Transverse colon (tissue), 4 donors: ENCODE measurements around the gene LOC128125822.
A peak's percentile ranks its signal among the peaks of the same experiment; 100 is the strongest.
"Not testable (repeated sequence)": the region's sequence is repeated elsewhere in the genome, so short reads cannot be mapped to it uniquely, and the experiment has no call there.

Source experiments
- DNase-seq: peaks from one replicate; pipeline ENCODE4 v3.0.0-alpha.2; 2019
- H3K27ac ChIP-seq, 4 donors: fragments of 200-600 bp; sonication (generic); 2 replicates each; pipeline ENCODE4 v1.5.1; 2016 to 2018; ENCODE audit warnings: inconsistent platforms in 4 of 4
- H3K27me3 ChIP-seq: fragments of 200-600 bp; sonication (generic); 2 replicates; pipeline ENCODE4 v1.5.1; 2017; ENCODE audit warnings: inconsistent platforms
- H3K36me3 ChIP-seq, 4 donors: fragments of 200-600 bp; sonication (generic); 2 replicates each; pipeline ENCODE4 v1.5.1; 2017 to 2019; ENCODE audit warnings: inconsistent platforms in 4 of 4
- H3K4me1 ChIP-seq, 4 donors: fragments of 200-600 bp; sonication (generic); 2 replicates each; pipeline ENCODE4 v1.5.1; 2017 to 2020; ENCODE audit warnings: inconsistent platforms in 4 of 4
- H3K4me3 ChIP-seq, 4 donors: fragments of 200-600 bp; sonication (generic); 1 replicate in 1 of 4; 2 replicates in 3 of 4; pipeline versions ENCODE4 v1.5.1 to v1.6.1; 2017 to 2019; ENCODE audit warnings: inconsistent platforms in 4 of 4
- H3K9me3 ChIP-seq, 2 donors: fragments of 200-600 bp; sonication (generic); 2 replicates each; pipeline ENCODE4 v1.5.1; 2017 to 2019; ENCODE audit warnings: inconsistent platforms in 2 of 2
- CTCF ChIP-seq, 5 experiments: fragments of 200-600 bp in 3 of 5; fragments of 450-650 bp in 2 of 5; sonication (generic) in 3 of 5; IDR thresholded peaks; 1 replicate in 2 of 5; 2 replicates in 3 of 5; pipeline ENCODE4 v1.5.1; 2016 to 2017; ENCODE audit warnings: antibody characterized with exemption in 5 of 5, inconsistent platforms in 3 of 5, mild to moderate bottlenecking in 2 of 5, moderate library complexity in 1 of 5
- EP300 ChIP-seq: sonication (generic); formaldehyde crosslinking; IDR thresholded peaks from one replicate; pipeline ENCODE4 v1.6.1; 2017; ENCODE audit warnings: antibody characterized with exemption, low read depth
- POLR2A ChIP-seq: fragments of 450-650 bp; IDR thresholded peaks from one replicate; pipeline ENCODE4 v1.6.1; 2016; ENCODE audit warnings: antibody characterized with exemption, mild to moderate bottlenecking, moderate library complexity
- POLR2AphosphoS5 ChIP-seq, 3 donors: sonication (generic); formaldehyde crosslinking; IDR thresholded peaks; one replicate each; pipeline ENCODE4 v1.6.1; 2016; ENCODE audit warnings: antibody characterized with exemption in 3 of 3
- WGBS, 2 donors: methylation state at CpG; one replicate each; pipeline ENCODE4 v1.1.5; 2018; ENCODE audit warnings: low coverage in 1 of 2; 5-methylcytosine and 5-hydroxymethylcytosine counted together
- in situ Hi-C, 4 donors: fragments of 200-750 bp; cut with MboI; loops; one replicate each; pipeline versions ENCODE4 v1.15.0 to v1.15.1; 2017; ENCODE audit warnings: low sequenced_read_pairs in 3 of 4, low pct_ligation_motif_present in 1 of 4, low pct_unique_long_range_greater_than_20kb in 1 of 4
- intact Hi-C: fragments of 100-400 bp; cut with DNase I; formaldehyde crosslinking; loops from one replicate; pipeline ENCODE4 v1.15.1; 2023; ENCODE audit warnings: low total_unique reads

Gene LOC128125822

GRCh38 chr6:63572044-63572746 is at the start of gene LOC128125822, which contains the start of gene PTP4A1:
LOC128125822 (plus strand) TSS chr6:63572480.
PTP4A1 (plus strand) TSS chr6:63572480; CDS start chr6:63576881, 4,401 bp downstream.
- WGBS, 2 donors: 2% methylated on average over 51 of the region's 73 CpGs; no CpG with 5 or more reads in 1 of the 2 donors
- in situ Hi-C loops: no loop called here
- peaks cover 0 to 8% (median 2%) of the 10 kb centered on the region in 4 donors for H3K36me3 ChIP-seq
- H3K4me3 ChIP-seq: peak within 1 kb of the TSS; percentile 86 to 98 (median 90)
- peaks cover 12 to 52% (median 24%) of the 10 kb centered on the region in 4 donors for H3K4me1 ChIP-seq
- DNase-seq: peak; percentile 98
- intact Hi-C loops: loop anchor here (5.0 kb wide), 1 partner anchor 220 kb away; no protein-coding TSS in a partner anchor
- H3K27ac ChIP-seq: peak within 1 kb of the TSS; percentile 99 to 100 (median 100)
- TF ChIP-seq POLR2AphosphoS5 (IDR thresholded peaks at IDR 0.05) (peak; percentile 97 to 99 (median 99)), EP300 (peak; percentile 89), POLR2A (peak; percentile 99), CTCF (IDR thresholded peaks at IDR 0.05) (no peak)
- no peaks in the 10 kb centered on the region for H3K27me3 ChIP-seq
- H3K9me3 ChIP-seq: no peaks in the 10 kb centered on the region

- intact Hi-C loops, in situ Hi-C loops: not testable (repeated sequence)
Measured at GRCh38 chr6:63522911-63523287, 49.4 kb upstream of the LOC128125822 start.

GRCh38 chr6:63523630-63524029 is 48.6 kb upstream of the LOC128125822 start:
- DNase-seq: no peak
- intact Hi-C loops: no loop called here
- no peak for TF ChIP-seq CTCF (IDR thresholded peaks at IDR 0.05)
- TF ChIP-seq POLR2A: no peak
- no peak for TF ChIP-seq POLR2AphosphoS5 (IDR thresholded peaks at IDR 0.05)
- no peak for TF ChIP-seq EP300
- 97 to 98% methylated on average over 4 of the region's 4 CpGs for WGBS, 2 donors
- Histone ChIP-seq H3K4me3 (no peak overlapping the region), H3K27me3 (no peaks in the 10 kb centered on the region), H3K27ac (no peak overlapping the region), H3K36me3 (no peaks in the 10 kb centered on the region), H3K9me3 (no peaks in the 10 kb centered on the region), H3K4me1 (peaks cover 0 to 13% (median 8%) of the 10 kb centered on the region in 4 donors)
- in situ Hi-C loops: no loop called here

More at GRCh38 chr6:63522911-63523287, 49.4 kb upstream of the LOC128125822 start:
- not testable (repeated sequence) for H3K27me3 ChIP-seq, H3K36me3 ChIP-seq, H3K4me3 ChIP-seq, H3K9me3 ChIP-seq, H3K27ac ChIP-seq, DNase-seq, H3K4me1 ChIP-seq
- WGBS, 2 donors: 70 to 80% methylated on average over 5 to 7 of the region's 7 CpGs

- H3K9me3 ChIP-seq: no peaks in the 10 kb centered on the region
- DNase-seq: no peak
- no peak overlapping the region for H3K4me3 ChIP-seq
- intact Hi-C loops: no loop called here
- no peaks in the 10 kb centered on the region for H3K27me3 ChIP-seq
- in situ Hi-C loops: no loop called here
- peaks cover 0 to 13% (median 8%) of the 10 kb centered on the region in 4 donors for H3K4me1 ChIP-seq
- H3K27ac ChIP-seq: no peak overlapping the region
- no peak for TF ChIP-seq POLR2AphosphoS5 (IDR thresholded peaks at IDR 0.05)
- TF ChIP-seq CTCF (IDR thresholded peaks at IDR 0.05): no peak
- no peak for TF ChIP-seq EP300
- TF ChIP-seq POLR2A: no peak
- 80 to 100% methylated on average over 3 to 7 of the region's 7 CpGs for WGBS, 2 donors
- H3K36me3 ChIP-seq: no peaks in the 10 kb centered on the region
Measured at GRCh38 chr6:63525186-63525878, 46.9 kb upstream of the LOC128125822 start.
